Measurements from ENCODE around the gene NOTUM. TPM values are rescaled to one million over a fixed set of nuclear protein-coding genes. Genes with fewer than 3 reads are reported as not detected.
"Not testable (repeated sequence)": the region's sequence is repeated elsewhere in the genome, so short reads cannot be mapped to it uniquely, and the experiment has no call there.

The NOTUM gene
- total and polyA plus RNA-seq, 2 donors (not counting 3 experiments of a cell fraction or from before 2014, with no cell fraction given): not detected

- BruUV-seq (replicated peaks); FAIRE-seq; H3K4me1 ChIP-seq (ENCODE audit: control insufficient read depth, extremely low read depth, insufficient read depth, low read length); H3K27me3 ChIP-seq (ENCODE audit: control insufficient read depth in 2 of 2, insufficient read depth in 2 of 2, low read length in 2 of 2); DNase-seq (ENCODE audit: low read depth, low spot score); H3K9me3 ChIP-seq (replicated peaks; ENCODE audit: control insufficient read depth, insufficient read depth, low read length); H2AFZ ChIP-seq (ENCODE audit: low read depth, low read length); H3K4me3 ChIP-seq (replicated peaks in 1 of 3; ENCODE audit: insufficient read depth in 1 of 3, low read depth in 1 of 3, low read length in 3 of 3); POLR2A ChIA-PET; H3K9me1 ChIP-seq (replicated peaks; ENCODE audit: control insufficient read depth, extremely low read depth, insufficient read depth, low read length); dilution Hi-C loops (cut with MboI; ENCODE audit: extremely low pct_ligation_motif_present, low sequenced_read_pairs); H3K27ac ChIP-seq (ENCODE audit: insufficient read depth, low read depth, low read length); H3K9ac ChIP-seq (replicated peaks; ENCODE audit: extremely low read depth, insufficient read depth, low read length); H3K4me2 ChIP-seq (ENCODE audit: insufficient read depth, low read length); H4K20me1 ChIP-seq (replicated peaks; ENCODE audit: control insufficient read depth, extremely low read depth, insufficient read depth, low read length); intact Hi-C loops (cut with micrococcal nuclease): not testable (repeated sequence)
- Histone ChIP-seq H3K79me2 (ENCODE audit: control insufficient read depth, insufficient read depth, low read length) (peaks cover 42% of the 10 kb centered on the region), H3K36me3 (ENCODE audit: control insufficient read depth in 2 of 2, extremely low read depth in 1 of 2, insufficient read depth in 2 of 2, low read length in 2 of 2) (peaks cover 6 to 48% of the 10 kb centered on the region in 2 experiments)
- CTCF ChIA-PET: interaction anchor here (1.3 kb wide), 1 partner anchor 41 kb away, joined by 3 read pairs; no protein-coding TSS in a partner anchor
Measured at GRCh38 chr17:81918333-81918669, 42.7 kb downstream of the NOTUM start.

- peak within 1 kb of the TSS; percentile 4 for H2AFZ ChIP-seq (ENCODE audit: low read depth, low read length)
Measured at GRCh38 chr17:81917565-81918332, 43.2 kb downstream of the NOTUM start, which contains the start of gene SIRT7. Gene SIRT7, minus strand, starts transcription at chr17:81918176. Its CDS starts 45 bp downstream, at chr17:81918131.

More at GRCh38 chr17:81917565-81918332, 43.2 kb downstream of the NOTUM start, which contains the start of gene SIRT7:
- dilution Hi-C loops (cut with MboI; ENCODE audit: extremely low pct_ligation_motif_present, low sequenced_read_pairs): no loop called here
- BruUV-seq (replicated peaks): no TSS peak
- Histone ChIP-seq H3K4me3 (replicated peaks in 1 of 3; ENCODE audit: insufficient read depth in 1 of 3, low read depth in 1 of 3, low read length in 3 of 3) (peak within 1 kb of the TSS; percentile 55 to 81 (median 69)), H3K9me1 (replicated peaks; ENCODE audit: control insufficient read depth, extremely low read depth, insufficient read depth, low read length) (no peaks in the 10 kb centered on the region), H3K36me3 (ENCODE audit: control insufficient read depth in 2 of 2, extremely low read depth in 1 of 2, insufficient read depth in 2 of 2, low read length in 2 of 2) (peaks cover 7 to 48% of the 10 kb centered on the region in 2 experiments), H3K27me3 (ENCODE audit: control insufficient read depth in 2 of 2, insufficient read depth in 2 of 2, low read length in 2 of 2) (no peaks in the 10 kb centered on the region), H4K20me1 (replicated peaks; ENCODE audit: control insufficient read depth, extremely low read depth, insufficient read depth, low read length) (no peaks in the 10 kb centered on the region), H3K9me3 (replicated peaks; ENCODE audit: control insufficient read depth, insufficient read depth, low read length) (no peaks in the 10 kb centered on the region), H3K79me2 (ENCODE audit: control insufficient read depth, insufficient read depth, low read length) (peaks cover 37% of the 10 kb centered on the region), H3K4me1 (ENCODE audit: control insufficient read depth, extremely low read depth, insufficient read depth, low read length) (peaks cover 7% of the 10 kb centered on the region), H3K27ac (ENCODE audit: insufficient read depth, low read depth, low read length) (no peak within 1 kb of the TSS), H3K4me2 (ENCODE audit: insufficient read depth, low read length) (peak within 1 kb of the TSS; percentile 74), H3K9ac (replicated peaks; ENCODE audit: extremely low read depth, insufficient read depth, low read length) (peak within 1 kb of the TSS; percentile 57)
- FAIRE-seq (peak; percentile 72), DNase-seq (ENCODE audit: low read depth, low spot score) (peak; percentile 74)
- intact Hi-C loops (cut with micrococcal nuclease): no loop called here
- CTCF ChIA-PET: interaction anchor here (0.9 to 1.3 kb wide), 5 partner anchors 9 to 113 kb away, joined by 3 to 6 read pairs (median 4); no protein-coding TSS in a partner anchor
- POLR2A ChIA-PET: interaction anchor here (1.0 kb wide), 1 partner anchor 8 kb away, joined by 4 read pairs; no protein-coding TSS in a partner anchor
- TF ChIP-seq FOS (IDR thresholded peaks at IDR 0.05; ENCODE audit: borderline replicate concordance, insufficient read depth, low read length) (no peak), JUN (IDR thresholded peaks at IDR 0.05; ENCODE audit: borderline replicate concordance, insufficient read depth, insufficient read length, low read depth) (no peak), POLR2A (IDR thresholded peaks at IDR 0.05; ENCODE audit: low read depth, low read length) (peak; percentile 54), POLR2AphosphoS5 (IDR thresholded peaks at IDR 0.05; ENCODE audit: insufficient read depth, low read depth, low read length) (peak; percentile 58), GATA2 (IDR thresholded peaks at IDR 0.05; ENCODE audit: insufficient read depth, insufficient read length, low read depth, low read length) (no peak), EZH2 (IDR thresholded peaks at IDR 0.05; ENCODE audit: borderline replicate concordance, low read depth, low read length, severe bottlenecking) (no peak)

All from endothelial cell of umbilical vein (primary cell).